Mammary epithelial cell (primary cell): ENCODE results near the gene LRPAP1.

Experiments
- CTCF ChIP-seq, 2 donors: IDR thresholded peaks in 1 of 2; conservative IDR thresholded peaks in 1 of 2; 2 replicates each; pipeline ENCODE4 v1.5.1; 2011 to 2012; ENCODE audit warnings: inconsistent platforms in 2 of 2, low read length in 2 of 2, mild to moderate bottlenecking in 2 of 2, control low read depth in 1 of 2, low read depth in 1 of 2; ENCODE audit not compliant: insufficient read depth in 1 of 2; ENCODE audit errors: extremely low read depth in 1 of 2
- EZH2 ChIP-seq: IDR thresholded peaks from 2 replicates; pipeline ENCODE4 v1.6.1; 2012; ENCODE audit warnings: low read length, inconsistent platforms, borderline replicate concordance

DNA sequence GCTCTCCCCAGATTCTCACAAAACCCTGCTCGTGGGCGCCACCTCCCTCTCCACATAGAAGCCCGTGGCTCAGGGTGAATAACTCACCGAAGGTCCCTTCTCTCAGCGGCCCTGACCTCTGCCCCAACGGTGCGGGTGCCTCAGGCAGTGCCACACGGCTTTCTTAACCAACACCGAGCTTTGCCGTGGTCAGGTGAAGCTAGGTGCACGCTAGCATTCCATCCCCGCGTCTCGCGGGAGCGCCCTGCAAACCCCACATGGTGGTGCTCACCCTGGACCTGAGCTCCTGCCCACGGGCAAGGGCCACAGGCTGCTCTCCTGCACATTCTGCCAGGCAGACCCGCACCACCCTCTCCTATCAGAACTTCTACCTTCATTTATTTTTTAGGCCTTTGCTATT lies 18.4 kb downstream of the LRPAP1 start:
- TF ChIP-seq EZH2: no peak
- TF ChIP-seq CTCF (conservative IDR thresholded peaks at IDR 0.05 in 1 of 2, IDR thresholded peaks at IDR 0.05 in 1 of 2; ENCODE audit: extremely low read depth in 1 of 2, insufficient read depth in 1 of 2, low read depth in 1 of 2, low read length in 2 of 2): no peak
